K562 (cell line): Measurements from ENCODE around the gene ZNF189. TPM values are rescaled to one million over a fixed set of nuclear protein-coding genes. Genes with fewer than 3 reads are reported as not detected.

ENCODE experiments used
- CBFA2T2 ChIP-seq: fragments of 450-650 bp; conservative IDR thresholded peaks from 2 replicates; pipeline ENCODE4 v1.6.1; 2017; ENCODE audit warnings: mild to moderate bottlenecking
- IRF1 ChIP-seq: sonication (generic); formaldehyde crosslinking; IDR thresholded peaks from 2 replicates; pipeline ENCODE4 v1.8.0; 2022; ENCODE audit warnings: missing genetic modification reagents, mild to moderate bottlenecking, borderline replicate concordance
- KHSRP ChIP-seq: fragments of 450-650 bp; IDR thresholded peaks from 2 replicates; pipeline ENCODE4 v1.6.1; 2017
- MED1 ChIP-seq: sonication (generic); formaldehyde crosslinking; IDR thresholded peaks from 2 replicates; pipeline ENCODE4 v1.8.1; 2023; ENCODE audit warnings: missing genetic modification reagents, borderline replicate concordance
- REST ChIP-seq, 2 experiments: fragments of 450-650 bp; formaldehyde crosslinking in 1 of 2; IDR thresholded peaks; 2 replicates each; pipeline versions ENCODE4 v1.4.0 to v1.6.1; 2014 to 2020; ENCODE audit warnings: mild to moderate bottlenecking in 2 of 2, borderline replicate concordance in 1 of 2, low read depth in 1 of 2
- TCFL5 ChIP-seq: fragments of 250-450 bp; sonication (Bioruptor Pico); conservative IDR thresholded peaks from 2 replicates; pipeline ENCODE4 v1.6.1; 2021; ENCODE audit warnings: mild to moderate bottlenecking, moderate library complexity, matching md5 sums
- U2AF2 ChIP-seq: fragments of 200-400 bp; formaldehyde crosslinking; optimal IDR thresholded peaks from 2 replicates; pipeline ENCODE3; 2017; ENCODE audit warnings: low read depth, mild to moderate bottlenecking, low read length
- polyA plus RNA-seq, 8 experiments: library from polyadenylated mRNA; depleted of rRNA in 4 of 8; stranded (reverse) in 5 of 8; unstranded in 3 of 8; fragments of >200 nt; fragmentation: Nextera tagmentation in 2 of 8; fragmentation: Illumina TruSeq in 1 of 8; extraction: Ambion mirVana in 2 of 8; extraction: Trizol in 1 of 8; gene quantifications; 2 replicates each; pipeline versions ENCODE4 v1.2.1 to v1.2.3, GENCODE V29; 2011 to 2014; ENCODE audit warnings: inconsistent platforms in 1 of 8, missing spikeins in 1 of 8
- total RNA-seq, 7 experiments: library from RNA; depleted of rRNA in 6 of 7; stranded (reverse); fragments of >200 nt in 6 of 7; fragmentation: Illumina TruSeq in 2 of 7; extraction: Trizol in 2 of 7; gene quantifications; 2 replicates each; pipeline versions ENCODE4 v1.2.1 to v1.2.3, GENCODE V29; 2011 to 2021; ENCODE audit warnings: low replicate concordance in 1 of 7
- TF ChIP-seq, protein P1 (sequence below): fragments of 250-450 bp; sonication (Bioruptor Pico); IDR thresholded peaks from 2 replicates; pipeline ENCODE4 v1.8.0; 2021; ENCODE audit warnings: borderline replicate concordance, mild to moderate bottlenecking, moderate library complexity; ENCODE audit not compliant: poor library complexity, severe bottlenecking

The ZNF189 gene
- total and polyA plus RNA-seq, 9 of the 15 experiments (the other 6 are each of a cell fraction or from before 2014, with no cell fraction given), result 2.4 to 15.3 (median 6.4) TPM

GRCh38 chr9:101421653-101422065 lies 23.0 kb downstream of the ZNF189 start (continued):
- TF ChIP-seq REST (IDR thresholded peaks at IDR 0.05; ENCODE audit: borderline replicate concordance), result no peak
- no peak for TF ChIP-seq REST (CRISPR knock-in tag; IDR thresholded peaks at IDR 0.05; ENCODE audit: low read depth)
- no peak for TF ChIP-seq TCFL5
- no peak for TF ChIP-seq U2AF2
- TF ChIP-seq, protein P1, sequence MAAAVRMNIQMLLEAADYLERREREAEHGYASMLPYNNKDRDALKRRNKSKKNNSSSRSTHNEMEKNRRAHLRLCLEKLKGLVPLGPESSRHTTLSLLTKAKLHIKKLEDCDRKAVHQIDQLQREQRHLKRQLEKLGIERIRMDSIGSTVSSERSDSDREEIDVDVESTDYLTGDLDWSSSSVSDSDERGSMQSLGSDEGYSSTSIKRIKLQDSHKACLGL (CRISPR knock-in tag), result no peak
- no peak for TF ChIP-seq CBFA2T2
- no peak for TF ChIP-seq KHSRP
- TF ChIP-seq IRF1 (CRISPR knock-in tag), result no peak
- TF ChIP-seq MED1 (CRISPR knock-in tag), result no peak
